ENCODE measurements around the gene SYT2. TPM values are rescaled to one million over a fixed set of nuclear protein-coding genes. Genes with fewer than 3 reads are reported as not detected.
"Not testable (repeated sequence)": the region's sequence is repeated elsewhere in the genome, so short reads cannot be mapped to it uniquely, and the experiment has no call there.

Gene SYT2
- total RNA-seq, 1 experiment from 2014 or later = not detected

GRCh38 chr1:202586018-202586821 lies 124.0 kb downstream of the SYT2 start:
- peak; percentile 55 for DNase-seq (ENCODE audit: low spot score)
- in situ Hi-C loops (cut with HindIII; ENCODE audit: low sequenced_read_pairs) = no loop called here

GRCh38 chr1:202585590-202585933 lies 124.7 kb downstream of the SYT2 start:
- in situ Hi-C loops (cut with HindIII; ENCODE audit: low sequenced_read_pairs) = no loop called here
- no peak for DNase-seq (ENCODE audit: low spot score)

GRCh38 chr1:202584707-202585589 lies 125.3 kb downstream of the SYT2 start:
- DNase-seq (ENCODE audit: low spot score) = no peak
- in situ Hi-C loops (cut with HindIII; ENCODE audit: low sequenced_read_pairs) = no loop called here

GRCh38 chr1:202582350-202582749 lies 127.9 kb downstream of the SYT2 start:
- in situ Hi-C loops (cut with HindIII; ENCODE audit: low sequenced_read_pairs); DNase-seq (ENCODE audit: low spot score): not testable (repeated sequence)

- in situ Hi-C loops (cut with HindIII; ENCODE audit: low sequenced_read_pairs) = no loop called here
- no peak for DNase-seq (ENCODE audit: low spot score)
Measured at GRCh38 chr1:202580619-202581018, 129.6 kb downstream of the SYT2 start.

- no peak for DNase-seq (ENCODE audit: low spot score)
- in situ Hi-C loops (cut with HindIII; ENCODE audit: low sequenced_read_pairs) = no loop called here
Measured at GRCh38 chr1:202579806-202580205, 130.4 kb downstream of the SYT2 start.

- in situ Hi-C loops (cut with HindIII; ENCODE audit: low sequenced_read_pairs) = no loop called here
- DNase-seq (ENCODE audit: low spot score) = no peak
Measured at GRCh38 chr1:202578565-202578964, 131.7 kb downstream of the SYT2 start.

GRCh38 chr1:202578001-202578504 lies 132.2 kb downstream of the SYT2 start:
- in situ Hi-C loops (cut with HindIII; ENCODE audit: low sequenced_read_pairs) = no loop called here
- DNase-seq (ENCODE audit: low spot score) = peak; percentile 43

- no peak for DNase-seq (ENCODE audit: low spot score)
- in situ Hi-C loops (cut with HindIII; ENCODE audit: low sequenced_read_pairs) = no loop called here
Measured at GRCh38 chr1:202577381-202577780, 132.9 kb downstream of the SYT2 start.

GRCh38 chr1:202576816-202577215 lies 133.4 kb downstream of the SYT2 start:
- in situ Hi-C loops (cut with HindIII; ENCODE audit: low sequenced_read_pairs) = no loop called here
- DNase-seq (ENCODE audit: low spot score) = no peak

GRCh38 chr1:202575918-202576653 lies 134.2 kb downstream of the SYT2 start:
- DNase-seq (ENCODE audit: low spot score) = no peak
- in situ Hi-C loops (cut with HindIII; ENCODE audit: low sequenced_read_pairs) = no loop called here

GRCh38 chr1:202572867-202573266 lies 137.4 kb downstream of the SYT2 start:
- DNase-seq (ENCODE audit: low spot score) = no peak
- in situ Hi-C loops (cut with HindIII; ENCODE audit: low sequenced_read_pairs) = no loop called here

GRCh38 chr1:202571719-202572339 lies 138.4 kb downstream of the SYT2 start:
- peak; percentile 55 for DNase-seq (ENCODE audit: low spot score)
- in situ Hi-C loops (cut with HindIII; ENCODE audit: low sequenced_read_pairs) = no loop called here

GRCh38 chr1:202569393-202570322 lies 140.6 kb downstream of the SYT2 start:
- in situ Hi-C loops (cut with HindIII; ENCODE audit: low sequenced_read_pairs) = no loop called here
- no peak for DNase-seq (ENCODE audit: low spot score)

GRCh38 chr1:202568826-202569225 lies 141.4 kb downstream of the SYT2 start:
- in situ Hi-C loops (cut with HindIII; ENCODE audit: low sequenced_read_pairs) = no loop called here
- DNase-seq (ENCODE audit: low spot score) = no peak

- no peak for DNase-seq (ENCODE audit: low spot score)
- in situ Hi-C loops (cut with HindIII; ENCODE audit: low sequenced_read_pairs) = no loop called here
Measured at GRCh38 chr1:202568410-202568809, 141.8 kb downstream of the SYT2 start.

GRCh38 chr1:202567738-202568137 lies 142.5 kb downstream of the SYT2 start:
- in situ Hi-C loops (cut with HindIII; ENCODE audit: low sequenced_read_pairs) = no loop called here
- no peak for DNase-seq (ENCODE audit: low spot score)

All from G401 (cell line).